Activated CD8-positive, alpha-beta memory T cell treated with anti-CD3 and anti-CD28 coated beads, Interleukin-2, amount 50 U/mL, for 1 hour (primary cell): Measurements from ENCODE around the gene PRRG2.

Experiments used
- DNase-seq: peaks from one replicate; pipeline ENCODE4 v3.0.0-alpha.2; 2020; ENCODE audit errors: extremely low read depth

Gene PRRG2

GRCh38 chr19:49640113-49640898 is 59.2 kb downstream of the PRRG2 start, which contains the start of gene RRAS:
Gene RRAS, minus strand, starts transcription at chr19:49640143. Its CDS starts 45 bp downstream, at chr19:49640098.
- peak; percentile 100 for DNase-seq
